ENCODE results near the gene LECT2. TPM values are rescaled to one million over a fixed set of nuclear protein-coding genes. Genes with fewer than 3 reads are reported as not detected.

LECT2 gene
- total RNA-seq, 1 experiment from 2014 or later, result not detected

DNA sequence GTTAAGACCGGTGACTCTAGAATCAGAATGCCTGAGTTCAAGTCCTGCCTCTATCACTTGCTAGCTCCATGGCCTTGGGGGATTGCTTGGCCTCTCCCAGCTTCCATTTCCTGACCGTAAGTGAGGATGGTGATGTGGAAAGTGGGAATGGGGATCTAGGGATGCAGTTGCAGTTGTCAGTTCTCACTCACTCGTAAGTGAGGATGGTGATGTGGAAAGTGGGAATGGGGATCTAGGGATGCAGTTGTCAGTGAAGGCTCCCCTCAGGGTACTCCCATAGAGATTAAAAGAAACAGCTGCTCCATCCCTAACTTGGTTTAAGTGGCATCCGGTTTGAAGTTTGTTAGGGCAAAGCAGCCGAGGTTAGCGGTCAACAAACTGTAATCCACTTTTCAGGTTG is 56.1 kb downstream of the LECT2 start:
- H3K4me1 ChIP-seq (ENCODE audit: control insufficient read depth, insufficient read depth, low read length), result no peaks in the 10 kb centered on the region
- no peak overlapping the region for H3K27ac ChIP-seq (ENCODE audit: low read length)
- BruUV-seq (replicated peaks), result no TSS peak
- intact Hi-C loops (cut with micrococcal nuclease; ENCODE audit: unreplicated experiment) (no loop called here), in situ Hi-C loops (cut with HindIII; ENCODE audit: low pct_unique_long_range_greater_than_20kb, low sequenced_read_pairs) (no loop called here)
- H3K4me3 ChIP-seq (ENCODE audit: low read depth in 2 of 2, low read length in 2 of 2), result no peak overlapping the region
- H3K9me3 ChIP-seq (ENCODE audit: control insufficient read depth, insufficient read depth, low read depth, low read length), result no peaks in the 10 kb centered on the region
- TF ChIP-seq SIN3A (IDR thresholded peaks at IDR 0.05; ENCODE audit: borderline replicate concordance, insufficient read depth, low read depth, low read length) (no peak), POLR2AphosphoS5 (IDR thresholded peaks at IDR 0.05; ENCODE audit: low read depth, low read length) (no peak), TCF7L2 (IDR thresholded peaks at IDR 0.05; ENCODE audit: low read depth, low read length) (no peak)
- TF ChIP-seq, protein P1, sequence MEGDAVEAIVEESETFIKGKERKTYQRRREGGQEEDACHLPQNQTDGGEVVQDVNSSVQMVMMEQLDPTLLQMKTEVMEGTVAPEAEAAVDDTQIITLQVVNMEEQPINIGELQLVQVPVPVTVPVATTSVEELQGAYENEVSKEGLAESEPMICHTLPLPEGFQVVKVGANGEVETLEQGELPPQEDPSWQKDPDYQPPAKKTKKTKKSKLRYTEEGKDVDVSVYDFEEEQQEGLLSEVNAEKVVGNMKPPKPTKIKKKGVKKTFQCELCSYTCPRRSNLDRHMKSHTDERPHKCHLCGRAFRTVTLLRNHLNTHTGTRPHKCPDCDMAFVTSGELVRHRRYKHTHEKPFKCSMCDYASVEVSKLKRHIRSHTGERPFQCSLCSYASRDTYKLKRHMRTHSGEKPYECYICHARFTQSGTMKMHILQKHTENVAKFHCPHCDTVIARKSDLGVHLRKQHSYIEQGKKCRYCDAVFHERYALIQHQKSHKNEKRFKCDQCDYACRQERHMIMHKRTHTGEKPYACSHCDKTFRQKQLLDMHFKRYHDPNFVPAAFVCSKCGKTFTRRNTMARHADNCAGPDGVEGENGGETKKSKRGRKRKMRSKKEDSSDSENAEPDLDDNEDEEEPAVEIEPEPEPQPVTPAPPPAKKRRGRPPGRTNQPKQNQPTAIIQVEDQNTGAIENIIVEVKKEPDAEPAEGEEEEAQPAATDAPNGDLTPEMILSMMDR (IDR thresholded peaks at IDR 0.05), result no peak
- TF ChIP-seq, protein P2, sequence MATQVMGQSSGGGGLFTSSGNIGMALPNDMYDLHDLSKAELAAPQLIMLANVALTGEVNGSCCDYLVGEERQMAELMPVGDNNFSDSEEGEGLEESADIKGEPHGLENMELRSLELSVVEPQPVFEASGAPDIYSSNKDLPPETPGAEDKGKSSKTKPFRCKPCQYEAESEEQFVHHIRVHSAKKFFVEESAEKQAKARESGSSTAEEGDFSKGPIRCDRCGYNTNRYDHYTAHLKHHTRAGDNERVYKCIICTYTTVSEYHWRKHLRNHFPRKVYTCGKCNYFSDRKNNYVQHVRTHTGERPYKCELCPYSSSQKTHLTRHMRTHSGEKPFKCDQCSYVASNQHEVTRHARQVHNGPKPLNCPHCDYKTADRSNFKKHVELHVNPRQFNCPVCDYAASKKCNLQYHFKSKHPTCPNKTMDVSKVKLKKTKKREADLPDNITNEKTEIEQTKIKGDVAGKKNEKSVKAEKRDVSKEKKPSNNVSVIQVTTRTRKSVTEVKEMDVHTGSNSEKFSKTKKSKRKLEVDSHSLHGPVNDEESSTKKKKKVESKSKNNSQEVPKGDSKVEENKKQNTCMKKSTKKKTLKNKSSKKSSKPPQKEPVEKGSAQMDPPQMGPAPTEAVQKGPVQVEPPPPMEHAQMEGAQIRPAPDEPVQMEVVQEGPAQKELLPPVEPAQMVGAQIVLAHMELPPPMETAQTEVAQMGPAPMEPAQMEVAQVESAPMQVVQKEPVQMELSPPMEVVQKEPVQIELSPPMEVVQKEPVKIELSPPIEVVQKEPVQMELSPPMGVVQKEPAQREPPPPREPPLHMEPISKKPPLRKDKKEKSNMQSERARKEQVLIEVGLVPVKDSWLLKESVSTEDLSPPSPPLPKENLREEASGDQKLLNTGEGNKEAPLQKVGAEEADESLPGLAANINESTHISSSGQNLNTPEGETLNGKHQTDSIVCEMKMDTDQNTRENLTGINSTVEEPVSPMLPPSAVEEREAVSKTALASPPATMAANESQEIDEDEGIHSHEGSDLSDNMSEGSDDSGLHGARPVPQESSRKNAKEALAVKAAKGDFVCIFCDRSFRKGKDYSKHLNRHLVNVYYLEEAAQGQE (IDR thresholded peaks at IDR 0.05; ENCODE audit: insufficient read depth in 1 of 2, low read depth in 2 of 2, low read length in 1 of 2), result no peak
- DNase-seq (ENCODE audit: low read depth, low spot score), result no peak
- no peaks in the 10 kb centered on the region; the same call in 1 of the 2 replicates for H3K27me3 ChIP-seq (ENCODE audit: control insufficient read depth, insufficient read depth, low read length)
- no peak for ATAC-seq
- CTCF ChIA-PET, result no interaction called here
- no peaks in the 10 kb centered on the region for H3K36me3 ChIP-seq (ENCODE audit: control insufficient read depth, insufficient read depth, low read length)
- POLR2A ChIA-PET, result no interaction called here

Other genes starting within 250 kb of the LECT2 start
- gene SLC25A48, start 120.3 kb downstream of the LECT2 start, total RNA-seq (2021; ENCODE audit: unreplicated experiment), result not detected
- not detected for gene IL9, start 59.1 kb downstream of the LECT2 start, total RNA-seq (2021; ENCODE audit: unreplicated experiment)
- 314 TPM for gene TGFBI, start 74.0 kb upstream of the LECT2 start, total RNA-seq (2021; ENCODE audit: unreplicated experiment)
- 61.5 TPM for gene SMAD5, start 177.9 kb upstream of the LECT2 start, total RNA-seq (2021; ENCODE audit: unreplicated experiment)
- 0.31 TPM for gene SMIM32, start 238.2 kb upstream of the LECT2 start, total RNA-seq (2021; ENCODE audit: unreplicated experiment)